Natural killer cell (primary cell): ENCODE data around the gene FLT1. TPM values are rescaled to one million over a fixed set of nuclear protein-coding genes. Genes with fewer than 3 reads are reported as not detected.
A peak's percentile ranks its signal among the peaks of the same experiment; 100 is the strongest.

ENCODE experiments used
- ATAC-seq, 3 donors: fragments of 150-1000 bp in 2 of 3; fragments of 200-7000 bp in 1 of 3; cut with Tn5 transposase; 1 replicate in 1 of 3; 2 replicates in 2 of 3; pipeline ENCODE4 v1.10.0; 2021; ENCODE audit warnings: mild to moderate bottlenecking in 2 of 3, moderate library complexity in 2 of 3
- DNase-seq, 2 donors: peaks; one replicate each; pipeline versions ENCODE4 v3.0.0 to v3.0.0-alpha.2; 2013 to 2021; ENCODE audit warnings: mixed read lengths in 1 of 2
- H3K27ac ChIP-seq: one replicate; pipeline ENCODE4 v1.5.1; 2013; ENCODE audit warnings: mild to moderate bottlenecking, low read length
- H3K27me3 ChIP-seq: one replicate; pipeline ENCODE4 v1.6.1; 2013; ENCODE audit warnings: low read length; ENCODE audit not compliant: control insufficient read depth, insufficient read depth
- H3K36me3 ChIP-seq: one replicate; pipeline ENCODE4 v1.6.1; 2013; ENCODE audit warnings: low read length; ENCODE audit not compliant: control insufficient read depth, insufficient read depth
- H3K4me1 ChIP-seq: one replicate; pipeline ENCODE4 v1.6.1; 2013; ENCODE audit warnings: low read length; ENCODE audit not compliant: control insufficient read depth, insufficient read depth
- H3K4me3 ChIP-seq: one replicate; pipeline ENCODE4 v1.5.1; 2013; ENCODE audit warnings: low read length
- H3K9me3 ChIP-seq: one replicate; pipeline ENCODE4 v1.6.1; 2013; ENCODE audit warnings: low read length; ENCODE audit not compliant: control insufficient read depth, insufficient read depth
- H3K27ac Mint-ChIP-seq, 2 donors: one replicate each; pipeline ENCODE4 v1.8.0; 2022; ENCODE audit warnings: mild to moderate bottlenecking in 2 of 2, mixed read lengths in 2 of 2, moderate library complexity in 1 of 2
- H3K27me3 Mint-ChIP-seq, 2 donors: one replicate each; pipeline ENCODE4 v1.8.0; 2022; ENCODE audit warnings: low read depth in 2 of 2, mixed read lengths in 2 of 2
- H3K36me3 Mint-ChIP-seq: one replicate; pipeline ENCODE4 v1.8.0; 2022; ENCODE audit warnings: mixed read lengths
- H3K4me1 Mint-ChIP-seq, 2 donors: one replicate each; pipeline ENCODE4 v1.8.0; 2022; ENCODE audit warnings: mixed read lengths in 2 of 2
- H3K4me3 Mint-ChIP-seq: one replicate; pipeline ENCODE4 v1.8.0; 2022; ENCODE audit warnings: mild to moderate bottlenecking, moderate library complexity, mixed read lengths
- H3K9me3 Mint-ChIP-seq, 2 donors: one replicate each; pipeline ENCODE4 v1.8.0; 2022; ENCODE audit warnings: mixed read lengths in 2 of 2
- WGBS: methylation state at CpG from one replicate; pipeline ENCODE4 v1.1.7; 2013; ENCODE audit warnings: missing lambda C conversion rate; ENCODE audit not compliant: insufficient coverage; 5-methylcytosine and 5-hydroxymethylcytosine counted together
- intact Hi-C: fragments of 100-400 bp; cut with micrococcal nuclease; formaldehyde crosslinking; loops from one replicate; pipeline ENCODE4 v1.14.2; 2022
- total RNA-seq, 4 donors: library from RNA; stranded (reverse); fragments of 120-200 nt in 1 of 4; gene quantifications; one replicate each; pipeline versions ENCODE4 v1.2.3 to v1.2.4, GENCODE V29; 2013 to 2022
- TF ChIP-seq, protein P1 (sequence below): fragments of 200-600 bp; IDR thresholded peaks from one replicate; pipeline ENCODE4 v1.8.0; 2022; ENCODE audit warnings: antibody characterized with exemption

FLT1 gene
- total RNA-seq, 3 donors from 2014 or later (not counting 1 experiment from before 2014, with no cell fraction given): 0.05 to 0.43 (median 0.07) TPM

DNA sequence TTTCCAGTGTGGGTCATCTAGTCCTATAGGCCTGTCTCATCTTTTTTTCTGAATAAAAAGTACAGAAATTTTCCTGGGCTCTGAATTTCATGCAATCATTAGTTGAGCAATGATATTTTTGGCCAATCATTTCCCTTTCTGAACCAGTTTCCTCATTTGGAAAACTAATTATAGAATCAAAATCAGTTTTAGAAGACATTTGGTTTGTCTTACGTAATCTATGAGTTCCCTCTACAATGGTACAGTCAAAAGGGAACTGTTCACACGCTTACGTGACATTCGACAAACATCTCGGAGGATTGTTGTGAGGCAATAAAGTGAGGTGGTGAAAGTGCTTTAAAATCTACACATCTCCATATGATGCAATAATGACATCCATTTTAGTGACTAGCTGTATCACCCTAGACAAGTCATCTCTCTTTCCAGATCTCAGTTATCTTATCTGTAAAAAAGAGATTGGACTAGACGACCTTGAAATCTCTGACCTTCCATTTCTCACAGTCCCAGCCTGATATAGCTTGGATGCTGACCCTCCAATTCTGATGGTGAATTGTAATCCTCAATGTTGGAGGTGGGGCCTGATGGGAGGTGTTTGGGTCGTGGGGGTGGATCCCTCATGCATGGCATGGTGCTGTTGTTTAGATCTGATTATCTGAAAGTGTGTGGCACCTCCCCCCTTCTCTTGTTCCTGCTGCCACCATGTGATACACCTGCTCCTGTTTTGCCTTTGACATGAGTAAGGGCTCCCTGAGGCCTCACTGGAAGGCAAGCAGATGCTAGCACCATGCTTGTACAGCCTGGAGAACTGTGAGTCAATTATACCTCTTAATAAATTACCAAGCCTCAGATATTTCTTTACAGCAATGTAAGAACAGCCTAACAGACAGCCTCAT, 26.7 kb downstream of the FLT1 start:
- TF ChIP-seq, protein P1, sequence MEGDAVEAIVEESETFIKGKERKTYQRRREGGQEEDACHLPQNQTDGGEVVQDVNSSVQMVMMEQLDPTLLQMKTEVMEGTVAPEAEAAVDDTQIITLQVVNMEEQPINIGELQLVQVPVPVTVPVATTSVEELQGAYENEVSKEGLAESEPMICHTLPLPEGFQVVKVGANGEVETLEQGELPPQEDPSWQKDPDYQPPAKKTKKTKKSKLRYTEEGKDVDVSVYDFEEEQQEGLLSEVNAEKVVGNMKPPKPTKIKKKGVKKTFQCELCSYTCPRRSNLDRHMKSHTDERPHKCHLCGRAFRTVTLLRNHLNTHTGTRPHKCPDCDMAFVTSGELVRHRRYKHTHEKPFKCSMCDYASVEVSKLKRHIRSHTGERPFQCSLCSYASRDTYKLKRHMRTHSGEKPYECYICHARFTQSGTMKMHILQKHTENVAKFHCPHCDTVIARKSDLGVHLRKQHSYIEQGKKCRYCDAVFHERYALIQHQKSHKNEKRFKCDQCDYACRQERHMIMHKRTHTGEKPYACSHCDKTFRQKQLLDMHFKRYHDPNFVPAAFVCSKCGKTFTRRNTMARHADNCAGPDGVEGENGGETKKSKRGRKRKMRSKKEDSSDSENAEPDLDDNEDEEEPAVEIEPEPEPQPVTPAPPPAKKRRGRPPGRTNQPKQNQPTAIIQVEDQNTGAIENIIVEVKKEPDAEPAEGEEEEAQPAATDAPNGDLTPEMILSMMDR: no peak
- Histone ChIP-seq H3K9me3 (no peaks in the 10 kb centered on the region), H3K27ac (no peak overlapping the region), H3K27me3 (peaks cover 2% of the 10 kb centered on the region), H3K4me3 (no peak overlapping the region), H3K4me1 (no peaks in the 10 kb centered on the region), H3K36me3 (no peaks in the 10 kb centered on the region)
- Mint-ChIP-seq H3K27me3 (peaks cover 4 to 6% of the 10 kb centered on the region in 2 donors), H3K27ac (no peak overlapping the region), H3K4me1 (no peaks in the 10 kb centered on the region), H3K4me3 (no peak overlapping the region), H3K36me3 (no peaks in the 10 kb centered on the region), H3K9me3 (no peaks in the 10 kb centered on the region)
- intact Hi-C loops: no loop called here
- WGBS: 56% methylated on average over 6 of the region's 7 CpGs
- ATAC-seq (peak in 2 of 3 donors; percentile 44 to 85), DNase-seq (peak in 1 of 2 donors; percentile 13)

DNA sequence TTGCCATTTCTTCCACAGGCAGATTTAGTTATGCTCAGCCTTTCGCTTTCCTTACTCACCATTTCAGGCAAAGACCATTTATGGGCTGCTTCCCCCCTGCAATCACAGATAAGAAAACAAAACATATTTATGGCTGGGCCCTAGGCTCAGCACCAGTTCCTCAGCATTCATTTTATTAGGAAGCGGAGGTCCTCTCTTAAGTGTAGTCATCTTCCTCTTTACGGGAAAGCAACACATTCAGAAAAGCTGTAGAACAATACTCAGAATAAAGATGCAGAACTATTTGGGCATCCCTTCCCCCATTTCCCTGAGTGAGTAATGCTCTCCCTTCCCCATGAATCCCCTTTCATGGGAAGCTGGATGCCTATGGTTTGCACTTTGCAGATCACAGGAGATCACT, 27.9 kb downstream of the FLT1 start:
- H3K4me3 ChIP-seq: no peak overlapping the region
- no peak overlapping the region for H3K27ac ChIP-seq
- Mint-ChIP-seq H3K4me3 (no peak overlapping the region), H3K36me3 (no peaks in the 10 kb centered on the region), H3K27me3 (peaks cover 0 to 7% of the 10 kb centered on the region in 2 donors), H3K9me3 (no peaks in the 10 kb centered on the region), H3K27ac (no peak overlapping the region), H3K4me1 (no peaks in the 10 kb centered on the region)
- H3K9me3 ChIP-seq: no peaks in the 10 kb centered on the region
- no peak for ATAC-seq
- intact Hi-C loops: no loop called here
- TF ChIP-seq, protein P1: no peak
- no peaks in the 10 kb centered on the region for H3K36me3 ChIP-seq
- H3K27me3 ChIP-seq: peaks cover 2% of the 10 kb centered on the region
- WGBS: 88% methylated on average over 3 of the region's 3 CpGs
- DNase-seq: no peak
- H3K4me1 ChIP-seq: no peaks in the 10 kb centered on the region

DNA sequence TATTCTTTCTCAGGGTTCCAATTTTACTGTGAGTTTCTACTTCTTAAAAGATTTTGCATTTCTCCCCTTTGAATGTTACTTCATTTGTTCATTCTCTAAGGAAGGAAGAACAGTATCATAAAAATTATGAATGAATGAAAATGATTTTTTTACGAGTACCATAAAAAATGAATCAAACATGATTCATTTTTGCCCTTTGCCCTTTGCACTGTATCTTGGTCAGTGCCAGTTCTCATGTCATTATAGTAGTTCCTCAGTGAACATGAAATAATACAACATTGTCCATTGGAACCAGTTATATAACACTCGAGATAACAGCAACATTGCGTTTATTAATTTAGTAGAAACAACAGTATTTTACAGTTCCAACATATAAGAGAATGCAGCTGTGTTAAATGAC, 28.8 kb downstream of the FLT1 start:
- Histone ChIP-seq H3K27ac (no peak overlapping the region), H3K36me3 (no peaks in the 10 kb centered on the region), H3K27me3 (no peaks in the 10 kb centered on the region), H3K4me3 (no peak overlapping the region), H3K9me3 (no peaks in the 10 kb centered on the region), H3K4me1 (no peaks in the 10 kb centered on the region)
- DNase-seq (no peak), ATAC-seq (no peak)
- Mint-ChIP-seq H3K27me3 (peaks cover 0 to 10% of the 10 kb centered on the region in 2 donors), H3K4me1 (no peaks in the 10 kb centered on the region), H3K9me3 (no peaks in the 10 kb centered on the region), H3K36me3 (no peaks in the 10 kb centered on the region), H3K27ac (no peak overlapping the region), H3K4me3 (no peak overlapping the region)
- intact Hi-C loops: no loop called here
- WGBS: 90% methylated on average over 1 of the region's 3 CpGs
- TF ChIP-seq, protein P1: no peak
